Ishikawa (cell line): ENCODE data around the gene RUNX1.

Experiments
- EP300 ChIP-seq: IDR thresholded peaks from 2 replicates; pipeline ENCODE4 v1.6.1; 2012; ENCODE audit warnings: borderline replicate concordance
- TCF12 ChIP-seq: IDR thresholded peaks from 2 replicates; pipeline ENCODE4 v1.6.1; 2012; ENCODE audit warnings: low read depth

DNA sequence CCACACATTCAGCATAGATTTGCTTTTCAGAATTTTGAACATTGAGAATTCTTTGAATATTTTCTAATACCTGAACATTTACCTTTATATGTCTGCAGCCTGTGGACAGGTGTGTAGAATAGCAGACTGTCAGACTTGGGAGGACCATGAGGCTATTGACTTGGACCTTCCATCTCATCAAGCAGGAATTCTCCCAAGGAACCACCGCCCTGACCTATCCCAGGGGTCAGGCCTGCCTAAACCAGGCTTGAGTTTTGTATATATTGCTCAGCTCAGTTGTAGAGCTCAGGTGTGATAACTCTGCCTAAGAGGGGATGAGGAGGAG, 53.2 kb downstream of the RUNX1 start:
- TF ChIP-seq TCF12 (no peak), EP300 (no peak)
